SK-N-SH (cell line): Measurements from ENCODE around the gene FLT1.

ENCODE experiments used
- POLR2AphosphoS5 ChIP-seq: IDR thresholded peaks from 2 replicates; pipeline ENCODE4 v1.6.1; 2012; ENCODE audit warnings: low read depth, low read length
- USF2 ChIP-seq: fragments of 150-350 bp; IDR thresholded peaks from 2 replicates; pipeline ENCODE4 v1.6.1; 2017; ENCODE audit warnings: antibody characterized with exemption, low read length, low read depth, borderline replicate concordance

GRCh38 chr13:28387740-28388501, 107.0 kb downstream of the FLT1 start:
- no peak for TF ChIP-seq POLR2AphosphoS5
- TF ChIP-seq USF2: no peak
